ENCODE measurements around the gene CDKN3.
"Not testable (repeated sequence)": the region's sequence is repeated elsewhere in the genome, so short reads cannot be mapped to it uniquely, and the experiment has no call there.

GRCh38 chr14:54456820-54457608, 60.2 kb downstream of the CDKN3 start:
- not testable (repeated sequence) for TF ChIP-seq POLR2A (IDR thresholded peaks at IDR 0.05)
- TF ChIP-seq, protein P1, sequence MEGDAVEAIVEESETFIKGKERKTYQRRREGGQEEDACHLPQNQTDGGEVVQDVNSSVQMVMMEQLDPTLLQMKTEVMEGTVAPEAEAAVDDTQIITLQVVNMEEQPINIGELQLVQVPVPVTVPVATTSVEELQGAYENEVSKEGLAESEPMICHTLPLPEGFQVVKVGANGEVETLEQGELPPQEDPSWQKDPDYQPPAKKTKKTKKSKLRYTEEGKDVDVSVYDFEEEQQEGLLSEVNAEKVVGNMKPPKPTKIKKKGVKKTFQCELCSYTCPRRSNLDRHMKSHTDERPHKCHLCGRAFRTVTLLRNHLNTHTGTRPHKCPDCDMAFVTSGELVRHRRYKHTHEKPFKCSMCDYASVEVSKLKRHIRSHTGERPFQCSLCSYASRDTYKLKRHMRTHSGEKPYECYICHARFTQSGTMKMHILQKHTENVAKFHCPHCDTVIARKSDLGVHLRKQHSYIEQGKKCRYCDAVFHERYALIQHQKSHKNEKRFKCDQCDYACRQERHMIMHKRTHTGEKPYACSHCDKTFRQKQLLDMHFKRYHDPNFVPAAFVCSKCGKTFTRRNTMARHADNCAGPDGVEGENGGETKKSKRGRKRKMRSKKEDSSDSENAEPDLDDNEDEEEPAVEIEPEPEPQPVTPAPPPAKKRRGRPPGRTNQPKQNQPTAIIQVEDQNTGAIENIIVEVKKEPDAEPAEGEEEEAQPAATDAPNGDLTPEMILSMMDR (IDR thresholded peaks at IDR 0.05), result not testable (repeated sequence)
